Measurements from ENCODE around the gene CDK6. TPM values are rescaled to one million over a fixed set of nuclear protein-coding genes. Genes with fewer than 3 reads are reported as not detected.
"Not testable (repeated sequence)": the region's sequence is repeated elsewhere in the genome, so short reads cannot be mapped to it uniquely, and the experiment has no call there.

CDK6 gene
- polyA plus RNA-seq, 3 donors: 2.6 to 4.7 (median 2.6) TPM

DNA sequence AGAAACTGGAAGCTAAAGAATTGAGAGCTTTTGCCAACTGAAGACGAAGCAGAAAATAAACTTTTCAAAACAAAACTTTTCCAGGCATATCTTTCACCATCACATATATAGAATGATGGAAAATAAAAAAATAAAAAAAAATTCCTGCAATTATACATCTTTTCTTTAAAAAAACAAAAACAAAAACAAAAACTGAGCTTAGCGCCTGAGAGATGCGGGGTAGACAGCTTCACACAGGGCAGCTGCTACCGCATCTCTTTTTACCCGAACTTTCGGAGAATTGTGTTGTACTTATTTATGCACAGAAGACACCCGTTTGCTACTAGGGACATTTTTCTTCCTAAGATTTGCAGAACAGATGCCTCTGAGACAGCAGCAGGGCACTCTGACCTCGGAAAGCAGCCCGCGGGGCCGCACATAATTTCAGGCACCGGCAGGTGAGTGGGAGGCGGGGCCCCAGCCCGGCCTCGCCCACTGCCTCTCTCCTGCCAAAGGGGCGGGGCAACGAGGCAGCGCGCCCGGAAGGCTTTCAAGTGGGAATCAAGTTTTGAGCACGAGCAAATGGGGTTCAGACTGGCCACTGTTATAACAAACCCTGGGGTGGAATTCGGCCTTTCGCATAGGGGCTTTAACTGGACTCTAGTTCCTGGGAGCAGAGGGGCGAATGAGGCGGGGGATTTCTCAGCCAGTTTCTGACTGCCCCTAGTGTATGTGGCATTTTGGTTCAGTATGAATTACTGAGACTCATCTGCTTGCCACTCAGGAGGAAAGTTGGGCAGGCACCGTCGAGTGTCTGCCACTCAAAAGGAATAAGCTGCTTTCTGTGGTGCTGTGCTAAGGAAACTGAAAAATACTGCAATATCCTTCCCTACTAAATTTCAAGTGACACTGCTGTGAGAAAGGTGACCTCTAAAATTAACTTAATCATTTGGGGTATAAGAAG, 227.7 kb downstream of the CDK6 start:
- WGBS, 3 donors: 30 to 70% (median 70%) methylated on average over 27 of the region's 27 CpGs
- no peak overlapping the region for H3K27ac ChIP-seq (ENCODE audit: low read depth, low read length)

GRCh38 chr7:92606985-92607384, 229.4 kb downstream of the CDK6 start:
- H3K27ac ChIP-seq (ENCODE audit: low read depth, low read length): no peak overlapping the region
- 87 to 89% (median 88%) methylated on average over 4 of the region's 4 CpGs for WGBS, 3 donors

- not testable (repeated sequence) for H3K27ac ChIP-seq (ENCODE audit: low read depth, low read length)
- 88 to 90% (median 89%) methylated on average over 7 of the region's 7 CpGs for WGBS, 3 donors
These were observed 231.9 kb downstream of the CDK6 start for GRCh38 chr7:92604517-92604916.

GRCh38 chr7:92603089-92603445, 233.3 kb downstream of the CDK6 start:
- no peak overlapping the region for H3K27ac ChIP-seq (ENCODE audit: low read depth, low read length)
- WGBS, 3 donors: 39 to 78% (median 58%) methylated on average over 1 of the region's 1 CpG

DNA sequence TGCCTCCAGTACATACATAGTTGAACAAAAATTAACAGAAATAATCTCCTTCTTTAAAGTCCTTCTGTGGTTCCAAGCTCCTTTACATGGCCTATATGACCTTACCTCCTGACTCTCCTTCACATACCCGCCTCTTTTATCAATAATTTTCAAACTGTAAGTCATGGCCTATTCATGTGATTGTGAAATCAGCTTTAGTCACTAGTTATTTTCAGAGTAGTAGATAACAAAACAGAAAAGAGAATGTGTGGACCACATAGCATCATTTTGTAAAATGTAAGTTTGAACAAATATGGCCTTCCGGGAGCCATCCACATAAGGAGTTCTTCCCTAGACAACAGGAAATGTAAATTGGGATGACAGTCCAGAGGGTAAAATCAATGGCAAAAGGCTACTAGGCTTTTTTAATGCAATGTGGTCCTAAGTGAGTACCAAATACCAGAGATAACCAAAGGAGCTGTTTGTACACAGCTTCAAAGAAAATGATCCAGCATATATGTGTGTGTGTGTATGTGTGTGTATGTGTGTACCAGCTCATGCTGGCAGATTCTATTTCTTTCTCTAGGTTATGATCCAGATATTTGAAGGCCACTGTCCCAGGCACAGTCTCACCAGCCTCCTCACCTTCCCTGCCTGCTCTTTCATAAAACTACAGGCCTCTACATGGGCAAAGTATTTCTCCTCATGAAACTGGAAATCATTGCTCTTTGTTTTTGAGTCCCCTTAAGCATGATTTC, 233.9 kb downstream of the CDK6 start:
- H3K27ac ChIP-seq (ENCODE audit: low read depth, low read length): no peak overlapping the region
- 73 to 90% (median 85%) methylated on average over 2 of the region's 2 CpGs for WGBS, 3 donors

GRCh38 chr7:92598310-92598981, 237.9 kb downstream of the CDK6 start:
- no peak overlapping the region for H3K27ac ChIP-seq (ENCODE audit: low read depth, low read length)
- WGBS, 3 donors: 45 to 84% (median 52%) methylated on average over 1 of the region's 1 CpG

GRCh38 chr7:92595281-92595680, 241.1 kb downstream of the CDK6 start:
- no peak overlapping the region for H3K27ac ChIP-seq (ENCODE audit: low read depth, low read length)
- 74 to 77% (median 75%) methylated on average over 4 of the region's 4 CpGs for WGBS, 3 donors

GRCh38 chr7:92594746-92595145, 241.6 kb downstream of the CDK6 start:
- no peak overlapping the region for H3K27ac ChIP-seq (ENCODE audit: low read depth, low read length)
- WGBS, 3 donors: 92 to 96% (median 95%) methylated on average over 3 of the region's 3 CpGs

- no peak overlapping the region for H3K27ac ChIP-seq (ENCODE audit: low read depth, low read length)
These were observed 245.6 kb downstream of the CDK6 start for GRCh38 chr7:92590711-92591310.

DNA sequence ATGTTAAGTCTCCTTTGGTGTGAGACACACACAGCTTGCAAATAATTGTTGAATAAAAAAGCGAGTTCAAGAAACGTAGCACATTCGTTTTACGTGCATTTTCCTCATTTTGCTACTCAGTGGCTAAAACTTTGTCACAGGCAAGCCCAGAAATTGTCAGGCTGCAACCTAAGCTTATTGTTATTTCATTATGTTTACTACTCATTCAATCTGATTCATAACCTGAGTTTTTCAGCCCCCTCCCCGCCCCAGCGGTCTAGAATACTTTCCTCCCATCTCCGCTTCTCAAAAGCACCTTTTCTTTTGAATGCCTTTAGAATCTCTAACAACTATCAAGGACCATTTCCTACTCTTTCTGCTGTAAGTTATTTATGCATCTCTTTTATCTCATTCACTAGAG, 247.3 kb downstream of the CDK6 start:
- 28 to 46% (median 41%) methylated on average over 7 of the region's 7 CpGs for WGBS, 3 donors
- no peak overlapping the region for H3K27ac ChIP-seq (ENCODE audit: low read depth, low read length)

More at GRCh38 chr7:92590711-92591310, 245.6 kb downstream of the CDK6 start:
- WGBS, 3 donors: 37 to 39% (median 37%) methylated on average over 19 of the region's 19 CpGs

DNA sequence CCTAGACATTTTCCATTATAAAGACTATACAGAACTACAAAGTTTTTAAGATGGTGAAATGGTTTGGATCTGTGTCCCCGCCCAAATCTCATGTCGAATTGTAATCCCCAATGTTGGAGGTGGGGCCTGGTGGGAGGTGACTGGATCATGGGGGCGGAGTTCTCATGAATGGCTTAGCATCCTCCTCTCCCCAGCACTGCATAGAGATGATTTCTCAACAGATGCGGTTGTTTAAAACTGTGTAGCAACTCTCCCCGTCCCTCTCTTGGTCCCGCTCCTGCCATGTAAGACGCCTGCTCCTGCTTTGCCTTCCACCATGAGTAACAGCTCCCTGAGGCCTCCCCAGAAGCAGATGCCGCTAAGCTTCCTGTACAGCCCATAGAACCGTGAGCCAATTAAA, 247.8 kb downstream of the CDK6 start:
- WGBS, 3 donors: 64 to 73% (median 65%) methylated on average over 9 of the region's 9 CpGs
- no peak overlapping the region for H3K27ac ChIP-seq (ENCODE audit: low read depth, low read length)

GRCh38 chr7:92586841-92587240, 249.5 kb downstream of the CDK6 start:
- H3K27ac ChIP-seq (ENCODE audit: low read depth, low read length): no peak overlapping the region
- 32 to 70% (median 64%) methylated on average over 4 of the region's 4 CpGs for WGBS, 3 donors

DNA sequence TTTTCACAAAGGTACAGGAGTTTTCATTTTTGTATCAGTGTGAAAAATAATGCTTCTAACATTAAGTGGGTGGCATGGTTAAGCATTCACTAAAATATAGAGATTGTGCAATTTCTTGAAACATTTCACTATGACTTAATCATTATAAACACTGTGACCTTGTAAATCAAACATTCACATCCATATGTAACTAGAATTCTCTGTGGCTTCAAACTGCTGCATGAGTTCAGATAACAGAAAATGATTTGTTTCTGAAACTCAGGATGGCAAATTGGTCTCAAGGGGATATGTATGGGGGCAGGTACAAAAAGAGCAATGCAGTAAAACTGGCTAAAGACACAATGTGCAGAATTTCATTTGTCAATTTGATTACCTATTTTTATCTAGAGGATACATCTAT, 250.0 kb downstream of the CDK6 start:
- H3K27ac ChIP-seq (ENCODE audit: low read depth, low read length): no peak overlapping the region

DNA sequence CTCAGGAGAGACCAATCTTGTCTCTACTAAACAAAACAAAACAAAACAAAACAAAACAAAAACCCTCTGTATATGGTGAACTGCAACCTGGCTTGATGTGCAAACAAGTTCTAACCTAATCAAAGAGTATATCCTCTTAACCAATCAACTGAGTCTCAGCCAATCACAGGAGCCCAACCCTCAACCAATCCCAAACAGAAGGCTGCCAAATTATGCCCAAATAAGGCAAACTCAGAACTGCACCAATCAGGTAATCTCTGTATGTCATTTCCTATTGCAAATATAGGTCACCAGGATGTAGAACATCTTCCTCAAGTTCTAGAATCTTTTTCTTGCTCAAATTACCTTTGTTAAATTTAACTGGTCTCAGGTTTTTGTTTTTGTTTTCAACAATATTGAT, 251.4 kb downstream of the CDK6 start:
- no peak overlapping the region for H3K27ac ChIP-seq (ENCODE audit: low read depth, low read length)

- WGBS, 3 donors: 95 to 100% (median 100%) methylated on average over 1 of the region's 1 CpG
- H3K27ac ChIP-seq (ENCODE audit: low read depth, low read length): no peak overlapping the region
These were observed 253.4 kb downstream of the CDK6 start for GRCh38 chr7:92582948-92583347.

GRCh38 chr7:92576296-92576695, 260.1 kb downstream of the CDK6 start:
- 81 to 93% (median 91%) methylated on average over 3 of the region's 3 CpGs for WGBS, 3 donors

DNA sequence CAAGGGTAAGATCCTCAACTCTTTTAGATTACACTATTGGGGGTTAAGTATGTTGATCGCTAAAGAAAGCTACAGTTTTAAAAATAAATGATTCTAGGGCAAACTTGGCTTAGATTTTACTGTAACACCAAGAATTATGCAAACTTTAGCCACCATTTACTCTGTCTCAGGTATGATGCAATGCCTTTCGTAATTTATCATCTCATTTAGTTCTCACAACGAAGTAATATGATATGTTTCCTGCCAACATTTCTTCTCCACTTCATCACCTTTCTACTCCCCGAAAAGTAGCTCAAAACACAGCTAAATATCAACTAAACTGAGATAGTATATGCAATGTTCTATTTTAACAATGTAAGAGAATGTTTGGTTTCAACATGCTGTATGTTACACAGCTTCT, 267.2 kb downstream of the CDK6 start:
- no peak overlapping the region for H3K27ac ChIP-seq (ENCODE audit: low read depth, low read length)
- 58 to 71% (median 66%) methylated on average over 4 of the region's 4 CpGs for WGBS, 3 donors

More at GRCh38 chr7:92576296-92576695, 260.1 kb downstream of the CDK6 start:
- H3K27ac ChIP-seq (ENCODE audit: low read depth, low read length): no peak overlapping the region

GRCh38 chr7:92567460-92567859, 268.9 kb downstream of the CDK6 start:
- H3K27ac ChIP-seq (ENCODE audit: low read depth, low read length): no peak overlapping the region
- WGBS, 3 donors: 91 to 94% (median 94%) methylated on average over 6 of the region's 6 CpGs

GRCh38 chr7:92563345-92563744, 273.0 kb downstream of the CDK6 start:
- no peak overlapping the region for H3K27ac ChIP-seq (ENCODE audit: low read depth, low read length)
- 70 to 85% (median 81%) methylated on average over 2 of the region's 2 CpGs for WGBS, 3 donors
